MM.1S (cell line): ENCODE results near the gene MIEN1.

ENCODE experiments used
- DNase-seq: peaks from one replicate; pipeline ENCODE4 v3.0.0-alpha.2; 2015
- H2AFZ ChIP-seq: fragments of 300-600 bp; sonication (generic); 2 replicates; pipeline ENCODE4 v1.6.0; 2016; ENCODE audit warnings: antibody characterized with exemption, low read length
- H3F3A ChIP-seq: fragments of 300-600 bp; sonication (generic); 2 replicates; pipeline ENCODE4 v1.6.1; 2016; ENCODE audit warnings: mild to moderate bottlenecking, antibody characterized with exemption, low read length, moderate library complexity, mixed read lengths; ENCODE audit not compliant: insufficient read depth
- H3K27ac ChIP-seq: fragments of 300-600 bp; sonication (generic); 2 replicates; pipeline ENCODE4 v1.5.1; 2016; ENCODE audit warnings: mild to moderate bottlenecking, low read length
- H3K27me3 ChIP-seq: fragments of 300-600 bp; sonication (generic); replicated peaks from 2 replicates; pipeline ENCODE4 v1.6.0; 2016; ENCODE audit warnings: low read length; ENCODE audit not compliant: insufficient read depth
- H3K36me3 ChIP-seq: fragments of 300-600 bp; sonication (generic); replicated peaks from 2 replicates; pipeline ENCODE4 v1.6.1; 2016; ENCODE audit warnings: mild to moderate bottlenecking, low read length, mixed read lengths; ENCODE audit not compliant: insufficient read depth
- H3K4me1 ChIP-seq: fragments of 300-600 bp; sonication (generic); 2 replicates; pipeline ENCODE4 v1.6.1; 2016; ENCODE audit warnings: low read length, mixed read lengths
- H3K4me2 ChIP-seq: fragments of 300-600 bp; sonication (generic); 2 replicates; pipeline ENCODE4 v1.6.0; 2016; ENCODE audit warnings: low read depth, low read length
- H3K4me3 ChIP-seq: fragments of 300-600 bp; sonication (generic); 2 replicates; pipeline ENCODE4 v1.5.1; 2016; ENCODE audit warnings: low read length, mixed read lengths
- H3K79me2 ChIP-seq: fragments of 300-600 bp; sonication (generic); 2 replicates; pipeline ENCODE4 v1.6.1; 2016; ENCODE audit warnings: mixed run types, low read length, mixed read lengths
- H3K9ac ChIP-seq: fragments of 300-600 bp; sonication (generic); 2 replicates; pipeline ENCODE4 v1.6.1; 2016; ENCODE audit warnings: low read length, mixed read lengths
- H3K9me2 ChIP-seq: fragments of 300-600 bp; sonication (generic); replicated peaks from 2 replicates; pipeline ENCODE4 v1.6.1; 2016; ENCODE audit warnings: mild to moderate bottlenecking, low read length, mixed read lengths; ENCODE audit not compliant: insufficient read depth
- H3K9me3 ChIP-seq: fragments of 300-600 bp; sonication (generic); replicated peaks from 2 replicates; pipeline ENCODE4 v1.6.1; 2016; ENCODE audit warnings: mild to moderate bottlenecking, low read length, mixed read lengths; ENCODE audit not compliant: insufficient read depth
- H4K20me1 ChIP-seq: fragments of 300-600 bp; sonication (generic); 2 replicates; pipeline ENCODE4 v1.6.1; 2016; ENCODE audit warnings: mild to moderate bottlenecking, low read length, moderate library complexity, mixed read lengths; ENCODE audit not compliant: insufficient read depth
- EZH2 ChIP-seq: fragments of 300-600 bp; sonication (generic); optimal IDR thresholded peaks from 2 replicates; pipeline ENCODE3; 2017; ENCODE audit warnings: low read depth, mild to moderate bottlenecking, antibody characterized with exemption, low read length, mixed read lengths
- EZH2phosphoT487 ChIP-seq: fragments of 300-600 bp; sonication (generic); IDR thresholded peaks from 2 replicates; pipeline ENCODE4 v1.6.1; 2018; ENCODE audit warnings: antibody characterized with exemption, low read length
- TF ChIP-seq, protein P1 (sequence below): fragments of 300-600 bp; sonication (generic); IDR thresholded peaks from 2 replicates; pipeline ENCODE4 v1.5.1; 2016; ENCODE audit warnings: antibody characterized with exemption, low read length, mixed read lengths

Gene MIEN1

DNA sequence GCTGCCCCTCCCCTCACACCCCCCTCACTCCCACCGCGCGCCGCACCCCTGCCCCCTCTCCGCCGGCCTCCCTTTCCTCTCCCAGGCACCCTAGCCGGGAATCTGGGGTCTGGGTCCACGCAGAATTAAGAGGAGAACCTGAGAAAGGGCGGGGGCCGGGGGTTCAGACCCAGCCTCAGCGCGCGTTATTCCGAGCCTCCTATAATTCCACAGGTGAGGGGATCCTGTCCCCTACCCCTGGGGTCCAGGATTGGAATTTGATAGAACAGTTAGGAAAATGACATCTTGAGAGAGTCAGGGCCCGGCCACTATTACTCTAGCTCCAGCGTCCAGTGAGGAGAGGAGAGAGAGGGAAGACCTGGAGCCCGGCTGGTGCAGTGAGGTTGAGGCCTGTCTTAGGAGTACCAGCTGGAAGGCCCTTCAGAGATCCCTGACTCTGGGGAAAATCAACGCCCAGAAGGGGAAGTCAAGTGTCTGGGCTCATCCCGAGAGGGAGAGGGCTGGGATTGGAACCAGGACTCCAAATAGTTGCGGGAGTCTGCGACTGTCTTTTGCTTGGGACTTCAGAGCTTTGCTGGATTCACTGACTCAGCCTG lies 24.7 kb upstream of the MIEN1 start:
- no peak for TF ChIP-seq EZH2
- TF ChIP-seq EZH2phosphoT487, result no peak
- TF ChIP-seq, protein P1, sequence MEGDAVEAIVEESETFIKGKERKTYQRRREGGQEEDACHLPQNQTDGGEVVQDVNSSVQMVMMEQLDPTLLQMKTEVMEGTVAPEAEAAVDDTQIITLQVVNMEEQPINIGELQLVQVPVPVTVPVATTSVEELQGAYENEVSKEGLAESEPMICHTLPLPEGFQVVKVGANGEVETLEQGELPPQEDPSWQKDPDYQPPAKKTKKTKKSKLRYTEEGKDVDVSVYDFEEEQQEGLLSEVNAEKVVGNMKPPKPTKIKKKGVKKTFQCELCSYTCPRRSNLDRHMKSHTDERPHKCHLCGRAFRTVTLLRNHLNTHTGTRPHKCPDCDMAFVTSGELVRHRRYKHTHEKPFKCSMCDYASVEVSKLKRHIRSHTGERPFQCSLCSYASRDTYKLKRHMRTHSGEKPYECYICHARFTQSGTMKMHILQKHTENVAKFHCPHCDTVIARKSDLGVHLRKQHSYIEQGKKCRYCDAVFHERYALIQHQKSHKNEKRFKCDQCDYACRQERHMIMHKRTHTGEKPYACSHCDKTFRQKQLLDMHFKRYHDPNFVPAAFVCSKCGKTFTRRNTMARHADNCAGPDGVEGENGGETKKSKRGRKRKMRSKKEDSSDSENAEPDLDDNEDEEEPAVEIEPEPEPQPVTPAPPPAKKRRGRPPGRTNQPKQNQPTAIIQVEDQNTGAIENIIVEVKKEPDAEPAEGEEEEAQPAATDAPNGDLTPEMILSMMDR, result no peak
- Histone ChIP-seq H3K4me3 (peak overlapping the region; percentile 77), H2AFZ (no peak overlapping the region), H3K27ac (peak overlapping the region; percentile 99), H3K4me2 (peak overlapping the region; percentile 90), H3K27me3 (no peaks in the 10 kb centered on the region), H3F3A (peaks cover 54% of the 10 kb centered on the region), H3K79me2 (peaks cover 24% of the 10 kb centered on the region), H4K20me1 (no peaks in the 10 kb centered on the region), H3K36me3 (no peaks in the 10 kb centered on the region), H3K9ac (peak overlapping the region; percentile 99), H3K9me3 (no peaks in the 10 kb centered on the region), H3K9me2 (no peaks in the 10 kb centered on the region), H3K4me1 (peaks cover 58% of the 10 kb centered on the region)
- no peak for DNase-seq

DNA sequence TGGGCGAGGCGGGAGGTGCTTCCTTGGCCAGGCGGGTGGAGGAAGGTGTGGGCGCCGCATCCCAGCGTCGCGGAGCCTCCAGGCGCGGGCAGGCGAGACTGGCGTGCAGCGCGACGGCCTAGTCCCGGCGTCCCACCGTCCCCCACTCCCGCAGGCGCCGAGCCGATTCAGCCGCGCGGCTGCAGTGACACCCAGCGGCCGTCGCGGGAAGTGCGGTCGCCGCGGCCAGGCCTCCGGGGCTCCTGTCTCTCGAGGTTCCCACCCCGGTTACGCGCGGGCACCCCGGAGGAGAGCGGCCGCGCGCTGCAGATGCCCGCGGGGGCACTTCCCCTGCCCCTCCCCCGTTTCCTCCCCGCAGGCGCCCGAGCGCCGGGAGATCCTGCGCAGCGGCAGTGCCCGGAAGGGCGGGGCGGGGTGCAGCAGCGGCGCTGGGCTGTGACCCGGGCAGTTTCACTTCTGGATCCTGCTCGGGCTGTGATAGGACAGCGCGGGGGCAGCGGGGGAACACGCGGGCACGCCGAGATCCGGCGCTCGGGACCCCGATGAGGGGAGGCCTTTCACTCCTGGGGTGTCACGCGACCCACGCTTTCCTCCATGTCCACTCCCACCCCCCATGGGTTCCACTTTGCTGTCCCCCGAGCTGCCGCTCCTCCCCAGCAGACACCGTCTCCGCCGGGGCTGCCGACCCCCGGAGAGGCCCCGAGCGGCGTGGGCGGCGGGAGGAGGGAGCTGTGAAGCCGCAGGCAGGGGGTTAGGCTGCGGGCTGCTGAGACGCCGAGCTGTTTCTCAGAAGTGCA lies 24.0 kb upstream of the MIEN1 start:
- Histone ChIP-seq H3K9me2 (no peaks in the 10 kb centered on the region), H3K79me2 (peaks cover 18% of the 10 kb centered on the region), H4K20me1 (no peaks in the 10 kb centered on the region), H3K27ac (peak overlapping the region; percentile 99), H3F3A (peaks cover 48% of the 10 kb centered on the region), H3K9me3 (no peaks in the 10 kb centered on the region), H3K4me1 (peaks cover 52% of the 10 kb centered on the region), H2AFZ (peak overlapping the region; percentile 86), H3K4me2 (peak overlapping the region; percentile 96), H3K36me3 (no peaks in the 10 kb centered on the region), H3K9ac (peak overlapping the region; percentile 99), H3K27me3 (no peaks in the 10 kb centered on the region), H3K4me3 (peak overlapping the region; percentile 85)
- peak; percentile 98 for DNase-seq
- no peak for TF ChIP-seq EZH2
- TF ChIP-seq, protein P1, result peak; percentile 72
- no peak for TF ChIP-seq EZH2phosphoT487

DNA sequence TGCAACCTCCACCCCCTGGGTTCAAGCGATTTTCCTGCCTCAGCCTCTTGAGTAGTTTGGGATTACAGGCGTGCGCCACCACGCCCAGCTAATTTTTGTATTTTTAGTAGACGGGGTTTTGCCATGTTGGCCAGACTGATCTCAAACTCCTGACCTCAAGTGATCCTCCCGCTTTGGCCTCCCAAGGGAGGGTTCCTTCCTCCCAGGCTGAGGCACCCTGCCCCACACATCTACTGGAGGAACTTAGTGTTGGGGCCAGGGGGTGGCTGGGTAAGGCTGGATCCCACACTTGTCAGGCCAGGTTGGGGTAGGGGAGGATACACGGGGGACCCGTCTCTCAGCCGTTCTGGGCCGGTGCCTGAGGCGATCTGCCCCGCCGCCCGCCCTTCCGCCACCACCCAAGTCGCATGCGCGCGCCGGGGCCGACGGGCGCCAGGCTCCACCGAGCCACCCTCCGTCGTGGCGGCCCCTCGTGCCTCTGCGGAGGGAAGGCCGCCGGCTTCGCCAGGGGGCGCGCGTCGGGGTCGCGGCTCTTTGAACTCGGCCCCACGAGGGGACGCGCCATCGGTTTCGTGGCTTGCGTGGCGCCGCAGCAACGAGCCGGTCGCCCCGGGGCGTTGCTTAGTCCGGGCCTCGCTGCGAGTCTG lies 23.3 kb upstream of the MIEN1 start:
- Histone ChIP-seq H3K27me3 (no peaks in the 10 kb centered on the region; the same call in 1 of the 2 replicates), H3K9me2 (no peaks in the 10 kb centered on the region), H3K9me3 (no peaks in the 10 kb centered on the region), H4K20me1 (no peaks in the 10 kb centered on the region), H3K4me1 (peaks cover 44% of the 10 kb centered on the region), H3K36me3 (no peaks in the 10 kb centered on the region), H3K27ac (peak overlapping the region; percentile 99), H3F3A (peaks cover 41% of the 10 kb centered on the region), H3K79me2 (peaks cover 13% of the 10 kb centered on the region), H3K4me2 (peak overlapping the region; percentile 96), H3K4me3 (peak overlapping the region; percentile 85), H2AFZ (peak overlapping the region; percentile 86), H3K9ac (peak overlapping the region; percentile 96)
- TF ChIP-seq EZH2phosphoT487 (no peak), EZH2 (no peak)
- TF ChIP-seq, protein P1, result no peak
- DNase-seq, result peak; percentile 60
